Thyroid gland (tissue), 4 donors: ENCODE data around the gene GPX8.

Source experiments
- POLR2A ChIP-seq, 2 donors: fragments of 450-650 bp; IDR thresholded peaks; one replicate each; pipeline ENCODE4 v1.6.1; 2017; ENCODE audit warnings: antibody characterized with exemption in 2 of 2, mild to moderate bottlenecking in 2 of 2, moderate library complexity in 1 of 2
- TF ChIP-seq, protein P1 (sequence below), 6 experiments: fragments of 200-600 bp in 3 of 6; fragments of 450-650 bp in 3 of 6; sonication (generic) in 3 of 6; IDR thresholded peaks; one replicate each; pipeline ENCODE4 v1.5.1; 2016 to 2019; ENCODE audit warnings: antibody characterized with exemption in 6 of 6, mild to moderate bottlenecking in 2 of 6, inconsistent platforms in 1 of 6, moderate library complexity in 1 of 6

DNA sequence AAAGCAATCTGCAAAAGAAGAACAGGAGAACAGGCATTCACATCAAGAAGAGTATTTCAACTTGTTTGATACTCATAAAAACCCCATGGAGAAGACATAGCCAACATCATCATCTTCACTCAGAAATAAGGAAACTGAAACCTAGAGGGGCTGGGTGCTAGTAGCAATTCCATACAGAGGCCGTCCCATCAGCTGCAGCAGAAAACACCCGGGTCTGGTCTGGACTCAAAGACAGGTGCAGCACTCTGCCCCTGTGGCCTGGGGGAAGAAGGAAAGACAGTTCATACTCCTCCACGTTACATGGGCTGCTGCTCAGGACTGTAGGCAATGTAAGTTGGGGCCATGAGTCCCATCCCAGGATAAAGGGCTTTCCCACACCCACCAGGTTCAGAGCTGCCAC is 45.9 kb upstream of the GPX8 start:
- TF ChIP-seq, protein P1, sequence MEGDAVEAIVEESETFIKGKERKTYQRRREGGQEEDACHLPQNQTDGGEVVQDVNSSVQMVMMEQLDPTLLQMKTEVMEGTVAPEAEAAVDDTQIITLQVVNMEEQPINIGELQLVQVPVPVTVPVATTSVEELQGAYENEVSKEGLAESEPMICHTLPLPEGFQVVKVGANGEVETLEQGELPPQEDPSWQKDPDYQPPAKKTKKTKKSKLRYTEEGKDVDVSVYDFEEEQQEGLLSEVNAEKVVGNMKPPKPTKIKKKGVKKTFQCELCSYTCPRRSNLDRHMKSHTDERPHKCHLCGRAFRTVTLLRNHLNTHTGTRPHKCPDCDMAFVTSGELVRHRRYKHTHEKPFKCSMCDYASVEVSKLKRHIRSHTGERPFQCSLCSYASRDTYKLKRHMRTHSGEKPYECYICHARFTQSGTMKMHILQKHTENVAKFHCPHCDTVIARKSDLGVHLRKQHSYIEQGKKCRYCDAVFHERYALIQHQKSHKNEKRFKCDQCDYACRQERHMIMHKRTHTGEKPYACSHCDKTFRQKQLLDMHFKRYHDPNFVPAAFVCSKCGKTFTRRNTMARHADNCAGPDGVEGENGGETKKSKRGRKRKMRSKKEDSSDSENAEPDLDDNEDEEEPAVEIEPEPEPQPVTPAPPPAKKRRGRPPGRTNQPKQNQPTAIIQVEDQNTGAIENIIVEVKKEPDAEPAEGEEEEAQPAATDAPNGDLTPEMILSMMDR (IDR thresholded peaks at IDR 0.05): no peak
- TF ChIP-seq POLR2A (IDR thresholded peaks at IDR 0.05): no peak
